NCI-H2227 treated with DMSO at 0.1 percent for 48 hours (cell line): ENCODE results near the gene CARS1.

Experiments used
- DNase-seq: peaks from one replicate; lab custom pipeline; 2025; lab: John Stamatoyannopoulos, UW

Gene CARS1

DNA sequence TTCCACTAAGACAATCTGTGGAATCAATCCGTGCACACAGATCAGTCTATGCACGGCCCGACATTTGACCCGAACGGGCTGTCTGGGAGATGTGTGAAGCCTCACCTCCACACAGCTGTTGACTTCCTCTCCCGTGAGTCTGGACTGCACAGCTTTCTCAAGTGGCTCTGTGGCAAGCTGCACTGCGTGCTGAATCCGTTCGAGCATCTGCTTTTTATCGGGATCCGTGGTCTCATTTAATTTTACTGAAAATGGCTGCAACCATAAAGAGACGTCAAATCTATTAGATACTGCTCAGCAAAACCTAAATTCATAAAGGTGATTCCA is 19.3 kb downstream of the CARS1 start:
- DNase-seq: no peak

GRCh38 chr11:3037040-3037944 is 19.9 kb downstream of the CARS1 start:
- DNase-seq: peak; percentile 71

DNA sequence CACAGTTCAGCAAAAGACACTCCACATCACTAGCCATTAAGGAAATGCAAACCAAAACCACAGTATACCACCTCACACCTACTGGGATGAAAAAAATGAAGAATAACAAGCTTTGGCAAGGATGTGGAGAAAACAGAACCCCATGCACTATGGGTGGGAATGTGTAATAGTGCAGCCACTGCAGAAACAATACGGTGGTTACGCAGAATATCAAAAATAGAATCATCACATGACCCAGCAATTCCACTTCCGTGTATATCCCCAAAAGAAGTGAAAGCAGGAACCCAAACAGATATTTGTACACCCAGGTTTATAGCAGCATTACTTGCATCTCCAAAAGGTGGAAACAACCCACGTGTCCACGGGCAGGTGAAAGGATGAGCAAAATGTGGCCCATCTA is 20.8 kb downstream of the CARS1 start:
- no peak for DNase-seq

DNA sequence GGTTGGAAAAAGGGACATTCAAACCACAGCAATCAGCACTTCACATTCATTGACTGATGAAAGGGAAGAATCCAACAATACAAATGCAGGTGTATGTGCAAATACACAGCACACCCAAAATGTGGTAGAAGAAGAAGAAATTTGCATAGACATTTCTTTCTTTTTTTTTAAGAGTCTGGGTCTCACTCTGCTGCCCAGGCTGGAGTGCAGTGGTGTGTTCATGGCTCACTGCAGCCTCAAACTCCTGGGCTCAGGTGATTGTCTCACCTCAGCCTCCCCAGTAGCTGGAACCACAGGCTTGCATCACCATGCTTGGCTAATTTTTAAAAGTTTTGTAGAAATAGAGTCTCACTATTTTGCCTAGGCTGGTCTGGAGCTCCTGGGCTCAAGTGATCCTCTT is 21.9 kb downstream of the CARS1 start:
- DNase-seq: no peak

- no peak for DNase-seq
These were observed 26.7 kb downstream of the CARS1 start for GRCh38 chr11:3030289-3031070.

- DNase-seq: no peak
These were observed 28.4 kb downstream of the CARS1 start for GRCh38 chr11:3028813-3029212.

- no peak for DNase-seq
These were observed 30.4 kb downstream of the CARS1 start for GRCh38 chr11:3026803-3027202.

- no peak for DNase-seq
These were observed 34.2 kb downstream of the CARS1 start for GRCh38 chr11:3022982-3023381.

DNA sequence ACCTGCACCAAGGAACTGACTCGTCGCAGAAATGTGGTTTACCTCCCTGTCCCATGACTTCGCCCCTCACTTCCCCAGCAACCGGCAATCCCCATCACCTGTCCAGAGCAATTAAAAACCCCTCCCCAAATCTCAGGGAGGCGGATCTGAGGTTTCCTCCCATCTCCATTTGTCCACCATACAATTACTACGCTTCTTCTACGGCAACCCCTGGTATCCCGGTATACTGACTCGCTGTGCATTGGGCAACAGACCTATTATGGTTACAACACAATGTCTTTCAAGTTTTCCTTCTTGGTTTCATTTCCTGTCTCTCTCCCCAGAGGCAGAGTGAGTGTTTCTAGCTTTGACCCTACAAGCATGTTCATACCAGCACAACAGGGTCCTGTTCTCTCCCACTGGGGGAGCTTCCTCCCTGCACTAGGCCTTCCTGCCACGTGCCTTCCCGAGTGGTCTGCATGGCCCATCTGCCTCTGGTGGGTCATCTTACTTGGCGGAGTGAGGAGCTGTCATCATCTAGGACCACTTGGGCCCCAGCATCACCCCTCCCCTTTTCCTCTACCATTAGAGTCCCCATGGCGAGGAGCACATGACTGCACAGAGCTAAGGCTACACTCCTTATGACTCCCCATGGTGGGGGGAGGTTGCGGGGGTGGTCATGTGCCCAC is 34.8 kb downstream of the CARS1 start:
- DNase-seq: no peak

- DNase-seq: no peak
These were observed 36.1 kb downstream of the CARS1 start for GRCh38 chr11:3021125-3021524.

DNA sequence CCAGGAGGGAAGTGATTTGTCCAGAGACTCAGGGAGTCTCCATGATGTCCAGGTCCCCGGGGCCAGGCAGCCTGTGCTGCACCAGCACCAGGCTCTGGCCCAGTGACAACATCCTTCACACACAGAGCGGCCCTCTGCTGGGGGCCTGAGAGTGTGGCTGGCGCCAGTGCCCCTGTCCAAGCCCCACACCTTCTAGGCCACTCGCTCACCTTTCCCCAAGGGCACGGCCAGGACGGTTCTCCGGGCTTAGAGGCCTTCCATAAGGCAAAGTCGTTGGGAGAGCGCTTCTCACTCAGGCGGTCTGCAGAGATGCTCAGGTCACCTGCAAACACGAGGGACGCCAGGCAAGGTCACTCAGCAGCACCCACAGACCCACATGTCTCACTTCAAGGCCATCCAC is 37.2 kb downstream of the CARS1 start:
- no peak for DNase-seq

- DNase-seq: no peak
These were observed 38.6 kb downstream of the CARS1 start for GRCh38 chr11:3018596-3018995.

GRCh38 chr11:3016861-3017260 is 40.4 kb downstream of the CARS1 start:
- DNase-seq: no peak

DNA sequence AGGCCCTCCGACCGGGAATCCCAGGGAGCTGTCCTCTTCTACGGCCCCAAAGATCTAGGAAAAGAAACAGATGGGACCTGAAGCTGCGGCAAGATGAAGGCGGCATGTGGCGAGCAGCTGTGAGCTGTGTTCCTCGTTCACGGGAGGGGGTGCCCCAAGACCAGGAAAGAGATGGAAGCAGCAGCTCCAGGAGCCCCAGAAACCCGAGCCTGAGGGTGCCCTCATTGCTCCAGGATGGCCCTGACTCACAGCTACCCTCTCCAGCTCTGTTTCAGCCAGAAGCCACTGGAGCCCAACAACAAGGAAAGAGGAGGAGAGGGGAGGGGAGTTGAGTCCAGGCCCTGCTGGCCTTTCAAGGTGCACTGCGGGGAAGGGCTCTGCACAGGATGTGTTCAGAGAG is 41.4 kb downstream of the CARS1 start:
- no peak for DNase-seq

DNA sequence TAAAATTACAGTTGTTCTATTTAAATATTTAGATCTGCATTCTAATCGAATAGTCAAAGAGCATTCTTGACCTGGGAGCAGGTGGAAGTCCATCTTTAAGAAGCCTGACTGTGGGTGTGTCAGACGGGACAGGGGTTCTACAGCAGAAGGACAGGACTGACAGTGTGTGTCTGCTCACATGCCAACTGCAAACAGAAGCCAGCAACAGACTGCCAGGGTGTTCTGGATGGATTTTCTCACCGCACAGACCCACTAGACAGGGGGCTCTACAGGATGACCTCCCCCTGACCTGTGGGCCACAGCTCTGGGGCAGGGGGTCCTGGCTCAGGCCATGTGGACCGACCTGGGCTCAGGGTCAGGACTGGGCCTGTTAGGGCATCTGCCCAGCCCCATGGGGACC is 42.3 kb downstream of the CARS1 start:
- DNase-seq: no peak

GRCh38 chr11:3014057-3014938 is 42.9 kb downstream of the CARS1 start:
- no peak for DNase-seq

DNA sequence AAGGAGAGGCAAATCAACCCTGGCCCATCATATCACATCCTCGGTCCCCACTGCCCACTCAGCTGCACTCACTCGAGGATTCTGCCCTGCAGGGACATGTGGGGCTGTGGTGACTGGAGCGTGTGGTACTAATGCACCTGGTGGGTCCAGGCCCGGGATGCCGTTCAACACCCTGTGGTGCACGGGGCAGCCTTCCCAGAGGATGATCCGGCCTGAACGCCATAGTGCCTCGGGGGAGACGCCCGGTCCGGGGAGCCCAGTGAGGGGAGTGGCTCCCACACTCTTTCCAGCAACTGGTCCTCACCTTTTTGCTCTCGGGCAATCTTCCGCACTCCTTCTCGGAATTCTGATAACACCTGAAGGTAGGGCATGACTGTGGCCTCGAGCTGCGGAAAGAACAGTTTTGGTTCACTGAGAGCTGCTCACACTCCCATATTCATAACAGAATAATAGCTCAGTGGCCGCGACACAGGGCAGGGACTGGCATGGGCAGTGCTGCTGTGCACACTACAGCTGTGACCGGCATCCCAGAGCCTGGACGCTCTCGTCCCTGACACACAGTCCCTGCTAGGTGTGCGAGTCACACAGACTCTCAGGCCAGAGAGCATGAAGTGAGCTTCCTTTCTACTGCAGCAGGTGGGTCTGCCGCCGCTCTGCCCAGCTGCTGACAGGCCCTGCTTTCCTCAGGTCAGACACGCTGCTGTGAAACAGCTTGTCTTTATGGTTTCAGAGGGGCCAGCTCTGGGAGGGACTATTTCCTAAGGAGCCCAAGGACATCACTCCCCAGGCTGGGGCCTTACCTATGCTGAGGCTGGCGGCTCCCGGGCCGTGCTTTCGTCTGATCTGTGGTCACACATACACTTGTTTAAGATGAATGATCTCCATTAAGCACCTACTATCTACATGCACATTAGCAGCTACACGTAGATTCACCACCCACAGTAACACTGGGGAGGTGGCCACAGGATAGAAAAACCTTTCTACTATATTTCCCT is 45.0 kb downstream of the CARS1 start:
- no peak for DNase-seq

DNA sequence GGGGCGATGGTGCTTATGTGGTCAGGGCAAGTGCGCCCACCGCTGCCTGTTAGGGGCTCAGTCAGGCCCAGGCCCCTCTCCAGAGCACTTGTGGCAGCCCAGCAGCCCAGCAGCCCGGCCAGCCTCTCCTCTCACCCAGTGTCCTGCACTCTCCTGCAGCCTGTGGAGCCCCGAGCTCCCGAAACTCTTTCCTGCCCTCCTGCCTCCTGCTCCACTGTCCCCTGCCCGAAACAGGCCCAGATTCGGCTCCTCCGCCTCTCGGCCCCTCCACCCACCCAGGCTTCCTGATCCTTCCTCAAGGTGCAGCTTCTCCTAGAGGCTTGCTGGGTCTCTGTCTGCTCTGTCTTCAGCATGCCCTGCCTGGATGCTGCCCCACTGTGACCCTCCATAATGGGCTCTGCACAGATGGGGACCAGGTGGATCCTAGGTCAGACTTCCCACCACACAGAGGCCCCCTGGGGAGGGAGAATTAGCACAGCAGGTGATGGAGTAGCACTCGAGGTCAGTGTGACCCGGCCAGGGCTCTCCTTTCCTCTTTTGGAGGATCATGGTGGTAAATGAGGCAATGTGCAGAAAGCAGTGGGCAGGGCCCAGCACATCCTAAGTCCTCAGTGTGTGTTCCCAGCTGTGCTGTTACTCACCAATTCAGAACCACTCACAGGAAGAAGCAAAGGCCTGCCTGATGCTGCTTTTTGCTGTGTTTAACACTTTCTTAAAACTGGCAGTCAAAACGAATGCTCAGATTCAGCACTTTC is 46.5 kb downstream of the CARS1 start:
- DNase-seq: no peak

GRCh38 chr11:3010004-3010403 is 47.2 kb downstream of the CARS1 start:
- DNase-seq: no peak

DNA sequence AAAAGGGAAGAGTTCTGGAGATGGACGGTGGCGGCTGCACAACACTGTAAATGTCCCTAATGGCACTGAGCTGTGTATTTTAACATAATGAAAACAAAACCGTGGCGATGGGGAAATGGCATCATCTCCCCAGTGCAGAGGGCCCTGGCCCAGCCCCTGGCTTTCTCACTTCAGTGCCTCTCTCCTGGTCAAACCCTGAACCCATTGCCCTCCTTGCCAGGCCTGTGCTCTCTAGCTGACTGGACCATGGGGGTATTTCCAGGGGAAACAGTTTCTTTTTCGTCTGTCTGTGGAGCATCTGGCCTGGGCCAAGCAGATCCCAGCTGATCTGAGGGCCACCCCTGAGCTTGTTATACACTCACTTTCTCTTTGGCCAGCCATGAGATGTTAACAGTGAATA is 47.7 kb downstream of the CARS1 start:
- no peak for DNase-seq
